ENCODE measurements around the gene RASA3. TPM values are rescaled to one million over a fixed set of nuclear protein-coding genes. Genes with fewer than 3 reads are reported as not detected.

Gene RASA3
- total RNA-seq, 4 donors from 2014 or later = 29.5 to 38.1 (median 34.6) TPM

DNA sequence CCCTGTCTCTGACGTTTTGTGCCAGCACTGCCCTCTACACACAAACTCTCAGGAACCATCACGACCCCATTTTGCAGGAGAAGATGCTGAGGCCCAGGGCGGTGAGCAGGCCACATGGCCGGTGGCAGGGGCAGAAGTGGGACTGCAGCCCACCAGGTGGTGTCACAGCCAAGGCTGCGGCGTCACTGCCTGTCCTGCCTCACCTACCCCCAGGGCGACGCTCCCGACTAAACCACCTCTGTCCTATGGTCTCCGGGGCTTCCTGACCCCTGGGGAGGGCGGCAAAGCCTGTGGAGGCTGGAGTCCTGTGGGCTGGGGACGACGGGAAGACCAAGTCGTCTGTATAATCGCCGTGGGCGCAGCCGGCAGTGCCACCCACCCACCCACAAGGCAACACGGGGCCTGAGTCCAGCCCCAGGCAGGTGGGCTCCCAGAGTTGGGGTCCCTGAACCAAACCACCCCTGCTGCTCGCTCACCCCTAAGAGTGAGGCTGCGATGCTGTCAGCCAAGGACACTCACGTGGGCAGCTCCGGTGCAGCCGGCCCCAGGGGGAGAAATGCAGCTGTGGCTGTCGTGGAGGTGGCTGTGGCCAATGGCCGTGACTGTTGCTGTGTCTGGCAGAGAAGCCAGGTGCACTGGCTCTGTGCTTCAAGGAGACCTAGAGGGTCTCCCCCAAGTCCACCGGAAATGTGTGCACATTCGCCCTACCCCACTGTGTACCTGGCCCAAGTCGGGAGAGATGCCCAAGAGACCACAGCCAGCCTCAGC is 29.7 kb downstream of the RASA3 start:
- no peak for DNase-seq (ENCODE audit: extremely low spot score)
- TF ChIP-seq CTCF (IDR thresholded peaks at IDR 0.05) = no peak
- no peak for TF ChIP-seq EP300 (IDR thresholded peaks at IDR 0.05)
- no peak for TF ChIP-seq POLR2AphosphoS5 (IDR thresholded peaks at IDR 0.05)
- TF ChIP-seq POLR2A (IDR thresholded peaks at IDR 0.05; ENCODE audit: low read depth) = no peak
- H3K27me3 ChIP-seq = no peaks in the 10 kb centered on the region
- peaks cover 30 to 77% (median 69%) of the 10 kb centered on the region in 4 donors for H3K4me1 ChIP-seq
- no peaks in the 10 kb centered on the region for H3K9me3 ChIP-seq
- 94% methylated on average over 15 of the region's 29 CpGs for WGBS
- no peak overlapping the region for H3K4me3 ChIP-seq
- intact Hi-C loops (cut with DNase I) = loop anchor here (5.0 kb wide), 1 partner anchor 35 kb away; no protein-coding TSS in a partner anchor
- no peaks in the 10 kb centered on the region for H3K36me3 ChIP-seq
- peak overlapping the region in 3 of 4 donors; percentile 77 to 81 (median 77) for H3K27ac ChIP-seq (replicated peaks in 1 of 4)

DNA sequence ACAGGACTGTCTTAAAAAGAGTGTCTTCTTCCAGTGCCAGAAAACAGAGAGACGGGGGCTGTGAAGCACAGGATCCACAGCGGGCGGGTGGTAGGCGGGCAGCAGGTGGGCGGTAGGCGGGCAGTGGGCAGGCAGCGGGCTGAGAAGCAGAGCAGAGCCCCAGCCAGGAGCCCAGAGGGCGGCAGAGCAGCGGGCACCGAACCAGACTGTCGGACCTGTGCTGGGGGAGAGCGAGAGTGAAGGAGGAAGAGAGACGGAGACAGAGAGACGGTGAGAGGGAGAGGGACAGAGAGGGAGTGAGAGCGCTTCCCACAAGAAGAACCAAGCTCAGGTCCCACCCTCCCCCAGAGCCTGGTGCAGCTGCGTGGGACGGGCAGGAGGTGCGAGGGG is 30.3 kb downstream of the RASA3 start:
- H3K4me1 ChIP-seq = peaks cover 26 to 77% (median 64%) of the 10 kb centered on the region in 4 donors

DNA sequence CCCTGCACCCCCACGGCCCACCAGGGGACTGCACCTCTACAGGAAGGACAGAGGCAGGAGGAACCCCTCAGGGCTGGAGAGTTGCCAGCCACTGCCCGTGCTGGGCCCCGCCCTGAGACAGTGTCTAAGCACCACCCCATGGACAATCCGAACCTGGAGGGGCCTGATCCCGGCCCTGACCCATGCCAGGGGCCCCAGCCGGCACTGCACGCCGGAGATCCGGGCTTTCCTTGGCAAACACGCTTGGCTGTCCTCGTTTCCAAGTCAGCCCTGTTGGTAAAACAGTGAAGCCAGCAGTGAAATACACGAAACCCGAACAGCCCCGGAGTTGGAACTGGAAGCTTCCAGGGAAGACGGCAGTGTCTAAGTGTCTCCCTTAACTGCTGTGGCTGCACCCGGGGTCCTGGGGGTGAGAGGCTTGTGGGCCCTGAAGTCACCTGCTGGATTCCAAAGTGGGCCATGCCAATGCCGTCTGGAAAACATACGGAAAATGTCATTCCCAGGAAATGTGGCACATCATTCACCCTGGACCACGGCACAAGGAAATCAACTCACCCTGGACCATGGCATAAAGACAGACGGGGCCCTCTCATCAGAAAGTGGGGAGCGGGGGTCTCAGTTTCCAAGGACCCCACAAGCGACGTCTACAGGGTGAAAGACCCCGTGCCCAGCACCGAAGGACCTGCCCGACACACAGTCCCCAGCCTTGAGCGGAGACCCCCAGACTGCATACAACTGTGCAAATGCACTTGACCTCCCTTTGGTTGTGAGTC is 30.9 kb downstream of the RASA3 start:
- H3K4me1 ChIP-seq = peaks cover 26 to 77% (median 64%) of the 10 kb centered on the region in 4 donors
- DNase-seq (ENCODE audit: extremely low spot score) = no peak
- intact Hi-C loops (cut with DNase I) = loop anchor here (5.0 kb wide), 1 partner anchor 34 kb away; no protein-coding TSS in a partner anchor
- no peak overlapping the region for H3K4me3 ChIP-seq
- no peaks in the 10 kb centered on the region for H3K27me3 ChIP-seq
- no peak for TF ChIP-seq POLR2AphosphoS5 (IDR thresholded peaks at IDR 0.05)
- TF ChIP-seq CTCF (IDR thresholded peaks at IDR 0.05) = no peak
- no peak for TF ChIP-seq POLR2A (IDR thresholded peaks at IDR 0.05; ENCODE audit: low read depth)
- no peak for TF ChIP-seq EP300 (IDR thresholded peaks at IDR 0.05)
- H3K27ac ChIP-seq (replicated peaks in 1 of 4) = peak overlapping the region; percentile 77 to 83 (median 79)
- H3K36me3 ChIP-seq = no peaks in the 10 kb centered on the region
- 63% methylated on average over 22 of the region's 27 CpGs for WGBS
- no peaks in the 10 kb centered on the region for H3K9me3 ChIP-seq

More for the DNA sequence above, 30.3 kb downstream of the RASA3 start:
- H3K27me3 ChIP-seq = no peaks in the 10 kb centered on the region
- WGBS = 89% methylated on average over 18 of the region's 18 CpGs
- H3K9me3 ChIP-seq = no peaks in the 10 kb centered on the region
- no peak for TF ChIP-seq CTCF (IDR thresholded peaks at IDR 0.05)
- no peak for TF ChIP-seq POLR2AphosphoS5 (IDR thresholded peaks at IDR 0.05)
- no peak for TF ChIP-seq EP300 (IDR thresholded peaks at IDR 0.05)
- no peak for TF ChIP-seq POLR2A (IDR thresholded peaks at IDR 0.05; ENCODE audit: low read depth)
- no peaks in the 10 kb centered on the region for H3K36me3 ChIP-seq
- no peak overlapping the region for H3K4me3 ChIP-seq
- peak overlapping the region; percentile 77 to 83 (median 79) for H3K27ac ChIP-seq (replicated peaks in 1 of 4)
- no peak for DNase-seq (ENCODE audit: extremely low spot score)
- intact Hi-C loops (cut with DNase I) = loop anchor here (5.0 kb wide), 1 partner anchor 35 kb away; no protein-coding TSS in a partner anchor

- no peak for DNase-seq (ENCODE audit: extremely low spot score)
- Histone ChIP-seq H3K27ac (replicated peaks in 1 of 4) (peak overlapping the region; percentile 77 to 83 (median 79)), H3K4me1 (peaks cover 26 to 78% (median 59%) of the 10 kb centered on the region in 4 donors), H3K36me3 (no peaks in the 10 kb centered on the region), H3K27me3 (no peaks in the 10 kb centered on the region), H3K4me3 (no peak overlapping the region), H3K9me3 (no peaks in the 10 kb centered on the region)
- WGBS = 64% methylated on average over 19 of the region's 29 CpGs
- TF ChIP-seq EP300 (IDR thresholded peaks at IDR 0.05) (no peak), POLR2AphosphoS5 (IDR thresholded peaks at IDR 0.05) (no peak), CTCF (IDR thresholded peaks at IDR 0.05) (no peak), POLR2A (IDR thresholded peaks at IDR 0.05; ENCODE audit: low read depth) (no peak)
- intact Hi-C loops (cut with DNase I) = loop anchor here (5.0 kb wide), 1 partner anchor 33 kb away; no protein-coding TSS in a partner anchor
These were observed 31.7 kb downstream of the RASA3 start for GRCh38 chr13:114100446-114101357.

Data from esophagus muscularis mucosa (tissue), 4 donors.